SIG-M5 (cell line): ENCODE data around the gene IQGAP2.

Source experiments
- DNase-seq: peaks from one replicate; lab custom pipeline; 2025; lab: John Stamatoyannopoulos, UW

The IQGAP2 gene

GRCh38 chr5:76755779-76756637 lies 352.9 kb downstream of the IQGAP2 start:
- DNase-seq, result no peak

DNA sequence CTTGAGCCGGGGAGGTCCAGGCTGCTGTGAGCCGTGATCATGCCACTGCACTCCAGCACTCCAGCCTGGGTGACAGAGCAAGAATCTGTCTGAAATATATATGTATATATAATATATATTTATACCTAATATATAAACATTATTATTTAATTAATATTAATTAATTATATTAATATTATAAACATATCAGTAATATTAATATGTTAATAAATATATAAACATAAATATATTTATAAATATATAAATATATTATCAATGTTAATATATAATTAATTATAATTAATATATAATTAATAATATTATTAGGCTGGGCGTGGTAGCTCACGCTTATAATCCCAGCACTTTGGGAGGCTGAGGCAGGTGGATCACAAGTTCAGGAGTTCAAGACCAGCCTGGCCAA lies 354.0 kb downstream of the IQGAP2 start:
- DNase-seq, result no peak
